Measurements from ENCODE around the gene CMBL. TPM values are rescaled to one million over a fixed set of nuclear protein-coding genes. Genes with fewer than 3 reads are reported as not detected.

CMBL gene
- 19.9 to 24.5 TPM (median 22.9 TPM) in 5 replicates for total RNA-seq (2022; extraction: Qiagen RNA extraction; ENCODE audit: low read depth)

GRCh38 chr5:10307206-10308148 is at the start of gene CMBL:
Gene CMBL (minus strand): TSS chr5:10307902. CDS start chr5:10290762, 17,140 bp downstream.

DNA sequence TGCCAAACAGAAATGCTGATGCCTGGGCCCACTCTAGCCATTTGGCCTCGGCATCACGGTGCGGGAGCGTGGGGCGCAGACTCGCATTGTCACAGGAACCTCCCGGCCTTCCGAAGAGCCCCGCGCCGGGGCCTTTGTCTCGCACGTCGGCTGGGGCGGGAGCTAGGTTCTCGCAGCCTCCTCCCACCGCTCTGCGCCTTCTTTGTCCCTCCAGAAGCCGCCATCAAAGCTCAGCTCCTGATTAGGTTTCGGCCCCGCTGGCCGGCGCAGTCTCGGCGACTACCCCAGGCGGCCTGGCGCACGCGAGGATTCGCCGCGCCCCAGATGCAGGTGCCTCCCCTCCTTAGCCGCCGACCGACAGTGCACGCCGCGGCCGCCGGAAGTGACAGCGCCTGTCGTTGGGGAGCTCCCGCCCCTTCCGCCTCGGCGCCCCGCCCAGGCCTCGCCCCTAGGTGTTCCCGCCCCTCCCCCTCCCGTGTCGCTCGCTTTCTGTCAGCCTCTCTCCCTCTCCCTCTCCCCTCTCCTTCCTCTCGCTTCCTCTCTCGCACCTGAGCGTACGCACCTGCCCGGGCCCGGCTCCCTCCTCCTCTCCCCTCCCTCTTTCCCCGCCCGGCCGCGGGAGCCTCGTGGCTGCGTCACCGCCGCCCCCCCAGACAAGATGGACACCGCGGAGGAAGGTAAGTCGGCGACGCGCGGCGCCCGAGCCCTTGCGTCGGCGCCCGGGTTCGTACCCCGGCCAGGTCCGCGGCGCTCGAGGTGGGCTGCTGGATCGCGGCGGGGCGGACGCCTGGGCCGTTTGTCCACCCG is 45.7 kb upstream of the CMBL start, which contains the start of gene MARCHF6:
Gene MARCHF6, plus strand, starts transcription at position 455 of the 807 bp plus-strand sequence. Its CDS starts 204 bp downstream, at position 659.

DNA sequence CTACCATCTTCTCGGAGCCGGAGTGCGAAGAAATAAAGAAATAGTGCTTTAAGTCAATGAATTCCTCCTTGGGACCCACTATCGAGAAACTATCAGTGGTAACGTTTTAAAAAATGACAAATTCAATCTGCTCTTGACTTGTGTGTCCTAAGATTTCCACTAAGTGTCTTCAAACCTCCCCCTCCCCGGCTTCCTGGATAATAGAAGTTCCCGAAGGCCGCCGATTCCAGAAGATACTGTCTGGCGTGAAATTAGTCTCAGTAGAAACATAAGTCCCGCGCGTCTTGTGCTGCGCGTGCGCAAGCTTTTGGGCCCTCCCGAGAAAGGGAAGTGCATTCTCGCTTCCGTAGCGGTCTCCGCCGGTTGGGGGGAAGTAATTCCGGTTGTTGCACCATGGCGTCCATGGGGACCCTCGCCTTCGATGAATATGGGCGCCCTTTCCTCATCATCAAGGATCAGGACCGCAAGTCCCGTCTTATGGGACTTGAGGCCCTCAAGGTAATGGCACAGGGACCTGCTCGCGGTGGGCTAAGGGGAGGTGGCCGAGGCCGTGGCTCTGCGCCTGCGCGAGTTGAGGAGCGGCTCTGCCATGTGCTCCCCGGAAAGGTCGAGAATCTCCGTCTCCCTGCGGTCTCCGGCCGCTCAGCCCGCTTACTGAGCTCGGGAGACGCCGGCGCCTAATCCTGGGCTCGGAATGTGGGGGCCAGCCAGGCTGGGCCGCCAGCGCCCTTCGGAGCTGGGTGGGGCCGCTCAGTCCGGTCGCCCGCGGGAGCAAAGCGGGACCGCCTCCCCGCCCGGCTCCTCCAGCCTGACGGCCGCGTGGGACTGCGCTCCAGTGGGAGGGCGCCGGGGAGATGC is 57.5 kb downstream of the CMBL start, which contains the start of gene CCT5:
Gene CCT5, plus strand, starts transcription at position 333 of the 858 bp plus-strand sequence. Its CDS starts 61 bp downstream, at position 394.

Other genes with a start within 250 kb of the CMBL start
- gene ATPSCKMT, start 58.0 kb downstream of the CMBL start, total RNA-seq (2022; extraction: Qiagen RNA extraction; ENCODE audit: low read depth) = 10.0 to 13.2 TPM (median 11.5 TPM) in 5 replicates
- 493 to 767 TPM (median 533 TPM) in 5 replicates for gene CCT5, start 57.6 kb downstream of the CMBL start, total RNA-seq (2022; extraction: Qiagen RNA extraction; ENCODE audit: low read depth)
- gene MARCHF6, start 45.8 kb upstream of the CMBL start, total RNA-seq (2022; extraction: Qiagen RNA extraction; ENCODE audit: low read depth) = 39.5 to 73.7 TPM (median 69.1 TPM) in 5 replicates
- 1.1 to 2.7 TPM (median 2.1 TPM) in 5 replicates for gene ROPN1L, start 134.0 kb upstream of the CMBL start, total RNA-seq (2022; extraction: Qiagen RNA extraction; ENCODE audit: low read depth)